ENCODE data around the gene KRTAP10-1. TPM values are rescaled to one million over a fixed set of nuclear protein-coding genes. Genes with fewer than 3 reads are reported as not detected.

KRTAP10-1 gene
- total and polyA plus RNA-seq, 4 donors, result not detected

- H3K36me3 ChIP-seq (ENCODE audit: control insufficient read depth in 4 of 4, insufficient read depth in 3 of 4, low read depth in 1 of 4, low read length in 3 of 4), result no peaks in the 10 kb centered on the region
- H3K27ac ChIP-seq (ENCODE audit: low read depth in 1 of 2, low read length in 2 of 2), result no peak overlapping the region
- no peak for DNase-seq (ENCODE audit: low spot score)
- no peaks in the 10 kb centered on the region for H3K9me3 ChIP-seq (ENCODE audit: control insufficient read depth in 4 of 4, low read length in 3 of 4)
- TF ChIP-seq ATF3 (IDR thresholded peaks at IDR 0.05) (no peak), REST (IDR thresholded peaks at IDR 0.05) (no peak), HNF4G (IDR thresholded peaks at IDR 0.05) (no peak), ZBTB33 (IDR thresholded peaks at IDR 0.05) (no peak), FOXA1 (IDR thresholded peaks at IDR 0.05) (no peak), HNF4A (conservative IDR thresholded peaks at IDR 0.05) (no peak), YY1 (IDR thresholded peaks at IDR 0.05) (no peak), NR2F2 (IDR thresholded peaks at IDR 0.05) (no peak), GABPA (IDR thresholded peaks at IDR 0.05 in 1 of 2, conservative IDR thresholded peaks at IDR 0.05 in 1 of 2) (no peak), EGR1 (IDR thresholded peaks at IDR 0.05; ENCODE audit: low read depth in 2 of 2) (no peak), FOXA2 (IDR thresholded peaks at IDR 0.05) (no peak)
- H3K9ac ChIP-seq (ENCODE audit: low read depth in 1 of 2, low read length in 2 of 2), result no peak overlapping the region
- peaks cover 0 to 35% (median 16%) of the 10 kb centered on the region in 4 donors for H3K4me1 ChIP-seq (ENCODE audit: control insufficient read depth in 4 of 4, insufficient read depth in 4 of 4, low read length in 3 of 4)
- H3K4me3 ChIP-seq (ENCODE audit: low read depth in 1 of 3, low read length in 3 of 3), result no peak overlapping the region
- WGBS, result 85% methylated on average over 8 of the region's 8 CpGs
- H3K27me3 ChIP-seq (ENCODE audit: control insufficient read depth in 4 of 4, insufficient read depth in 4 of 4, low read length in 3 of 4), result no peaks in the 10 kb centered on the region
These were observed 28.1 kb downstream of the KRTAP10-1 start for GRCh38 chr21:44511938-44512275.

- TF ChIP-seq MAX (IDR thresholded peaks at IDR 0.05) (no peak), YY1 (IDR thresholded peaks at IDR 0.05) (no peak), HNF4G (IDR thresholded peaks at IDR 0.05) (no peak)
- peaks cover 0 to 29% (median 16%) of the 10 kb centered on the region in 4 donors for H3K4me1 ChIP-seq (ENCODE audit: control insufficient read depth in 4 of 4, insufficient read depth in 4 of 4, low read length in 3 of 4)
- DNase-seq (ENCODE audit: low spot score), result no peak
- H3K4me3 ChIP-seq (ENCODE audit: low read depth in 1 of 3, low read length in 3 of 3), result no peak overlapping the region
- H3K36me3 ChIP-seq (ENCODE audit: control insufficient read depth in 4 of 4, insufficient read depth in 3 of 4, low read depth in 1 of 4, low read length in 3 of 4), result no peaks in the 10 kb centered on the region
- no peaks in the 10 kb centered on the region for H3K9me3 ChIP-seq (ENCODE audit: control insufficient read depth in 4 of 4, low read length in 3 of 4)
- H3K9ac ChIP-seq (ENCODE audit: low read depth in 1 of 2, low read length in 2 of 2), result no peak overlapping the region
- H3K27me3 ChIP-seq (ENCODE audit: control insufficient read depth in 4 of 4, insufficient read depth in 4 of 4, low read length in 3 of 4), result no peaks in the 10 kb centered on the region
- 91% methylated on average over 11 of the region's 11 CpGs for WGBS
- H3K27ac ChIP-seq (ENCODE audit: low read depth in 1 of 2, low read length in 2 of 2), result no peak overlapping the region
These were observed 28.6 kb downstream of the KRTAP10-1 start for GRCh38 chr21:44511219-44511937.

All from liver (tissue), 9 donors.